ENCODE results near the gene FBXL7.

The FBXL7 gene

DNA sequence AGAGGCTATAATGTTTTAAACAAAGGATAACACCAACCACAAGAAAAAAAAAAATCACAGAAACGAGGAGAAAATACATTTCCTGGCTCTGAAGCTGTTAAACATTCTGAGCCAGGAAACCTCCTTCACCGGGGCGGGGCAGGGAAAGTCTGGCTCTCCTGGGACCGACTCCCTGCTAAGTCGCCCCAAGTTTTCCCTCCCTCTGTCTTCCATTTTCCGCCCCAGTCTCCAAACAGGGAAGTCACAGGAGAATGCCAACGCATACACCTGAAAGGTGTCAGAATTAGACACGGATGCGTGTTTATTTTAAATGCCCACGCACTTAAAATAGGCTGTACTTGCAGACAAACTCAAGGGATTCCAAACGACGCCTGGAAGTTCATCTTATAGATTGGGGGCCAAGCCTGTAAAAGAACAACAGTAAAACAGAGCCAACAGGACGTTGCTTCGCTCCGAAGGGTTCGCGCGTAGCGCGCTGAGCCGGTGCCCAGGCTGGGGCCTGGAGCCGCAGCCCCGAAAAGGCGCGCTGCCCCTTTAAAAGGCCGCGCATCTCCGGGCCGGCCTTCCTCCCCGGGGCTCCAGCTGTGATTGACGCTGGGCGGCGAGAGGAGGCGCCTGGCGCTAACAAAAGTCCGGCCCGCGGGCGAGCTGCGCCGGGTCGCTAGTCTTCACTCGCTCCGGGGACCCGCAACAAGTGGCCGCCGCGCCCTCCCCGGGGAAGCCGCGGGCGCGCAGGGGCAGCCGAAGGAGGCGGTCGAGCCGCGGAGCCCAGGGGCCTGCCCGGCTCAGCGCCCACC lies at the start of gene FBXL7:
Gene FBXL7, plus strand, starts transcription at position 653 of the 797 bp plus-strand sequence.
- peak; percentile 82 for DNase-seq (ENCODE audit: low read depth)
- H3K4me3 ChIP-seq (replicated peaks; ENCODE audit: low read depth, low read length): peak within 1 kb of the TSS; percentile 84
- TF ChIP-seq, protein P1, sequence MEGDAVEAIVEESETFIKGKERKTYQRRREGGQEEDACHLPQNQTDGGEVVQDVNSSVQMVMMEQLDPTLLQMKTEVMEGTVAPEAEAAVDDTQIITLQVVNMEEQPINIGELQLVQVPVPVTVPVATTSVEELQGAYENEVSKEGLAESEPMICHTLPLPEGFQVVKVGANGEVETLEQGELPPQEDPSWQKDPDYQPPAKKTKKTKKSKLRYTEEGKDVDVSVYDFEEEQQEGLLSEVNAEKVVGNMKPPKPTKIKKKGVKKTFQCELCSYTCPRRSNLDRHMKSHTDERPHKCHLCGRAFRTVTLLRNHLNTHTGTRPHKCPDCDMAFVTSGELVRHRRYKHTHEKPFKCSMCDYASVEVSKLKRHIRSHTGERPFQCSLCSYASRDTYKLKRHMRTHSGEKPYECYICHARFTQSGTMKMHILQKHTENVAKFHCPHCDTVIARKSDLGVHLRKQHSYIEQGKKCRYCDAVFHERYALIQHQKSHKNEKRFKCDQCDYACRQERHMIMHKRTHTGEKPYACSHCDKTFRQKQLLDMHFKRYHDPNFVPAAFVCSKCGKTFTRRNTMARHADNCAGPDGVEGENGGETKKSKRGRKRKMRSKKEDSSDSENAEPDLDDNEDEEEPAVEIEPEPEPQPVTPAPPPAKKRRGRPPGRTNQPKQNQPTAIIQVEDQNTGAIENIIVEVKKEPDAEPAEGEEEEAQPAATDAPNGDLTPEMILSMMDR (IDR thresholded peaks at IDR 0.05; ENCODE audit: low read length, missing control alignments): no peak

DNA sequence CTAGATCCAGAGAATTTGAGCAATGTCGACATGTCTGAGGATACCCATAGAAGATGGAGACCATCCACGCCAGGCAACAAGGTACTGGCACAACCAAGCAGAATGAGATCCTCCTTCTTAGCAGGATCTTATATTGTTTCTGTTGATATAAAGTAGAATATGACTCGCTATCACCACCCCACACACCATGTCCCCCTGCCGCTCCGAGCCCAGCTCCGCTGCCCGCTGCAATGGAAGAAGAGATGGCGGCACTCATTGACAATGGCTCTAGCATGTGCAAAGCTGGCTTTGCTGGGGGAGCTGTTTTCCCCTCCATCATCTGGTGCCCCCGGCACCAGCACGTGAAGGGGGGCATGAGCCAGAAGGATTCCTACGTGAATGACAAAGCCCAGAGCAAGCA lies 49.5 kb upstream of the FBXL7 start:
- no peak overlapping the region for H3K4me3 ChIP-seq (replicated peaks; ENCODE audit: low read depth, low read length)
- no peak for DNase-seq (ENCODE audit: low read depth)
- TF ChIP-seq, protein P1 (IDR thresholded peaks at IDR 0.05; ENCODE audit: low read length, missing control alignments): no peak

DNA sequence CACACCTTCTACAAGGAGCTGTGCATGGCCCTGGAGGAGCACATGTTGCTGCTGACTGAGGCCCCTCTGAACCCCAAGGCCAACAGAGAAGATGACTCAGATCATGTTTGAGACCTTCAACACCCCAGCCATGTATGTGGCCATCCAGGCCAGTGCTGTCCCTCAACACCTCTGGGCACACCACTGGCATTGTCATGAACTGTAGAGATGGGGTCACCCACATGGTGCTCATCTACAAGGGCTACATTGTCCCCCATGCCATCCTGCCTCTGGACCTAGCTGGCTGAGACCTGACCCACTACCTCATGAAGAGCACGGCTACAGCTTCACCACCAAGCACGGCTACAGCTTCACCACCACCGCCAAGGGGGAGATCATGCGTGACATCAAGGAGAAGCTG lies 49.0 kb upstream of the FBXL7 start:
- TF ChIP-seq, protein P1 (IDR thresholded peaks at IDR 0.05; ENCODE audit: low read length, missing control alignments): no peak
- no peak for DNase-seq (ENCODE audit: low read depth)
- no peak overlapping the region for H3K4me3 ChIP-seq (replicated peaks; ENCODE audit: low read depth, low read length)

DNA sequence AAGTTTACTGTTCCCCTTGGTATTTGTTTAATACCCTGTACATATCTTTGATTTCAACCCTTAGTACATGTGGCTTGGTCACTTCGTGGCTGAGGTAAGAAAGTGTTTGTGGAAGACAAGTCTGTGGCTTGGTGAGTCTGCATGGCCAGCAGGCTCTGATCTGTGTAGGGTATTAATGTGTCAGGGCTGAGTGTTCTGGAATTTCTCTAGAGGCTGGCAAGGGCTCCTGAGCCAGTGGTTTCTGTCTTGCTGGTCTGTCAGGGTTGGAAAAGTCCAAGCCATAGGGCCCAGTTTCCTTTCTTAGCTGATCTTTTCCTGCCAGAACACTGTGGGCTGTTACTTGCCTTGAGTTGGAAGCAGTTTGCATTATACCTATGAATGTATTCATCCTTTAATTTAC lies 48.0 kb upstream of the FBXL7 start:
- TF ChIP-seq, protein P1 (IDR thresholded peaks at IDR 0.05; ENCODE audit: low read length, missing control alignments): no peak
- DNase-seq (ENCODE audit: low read depth): no peak
- no peak overlapping the region for H3K4me3 ChIP-seq (replicated peaks; ENCODE audit: low read depth, low read length)

DNA sequence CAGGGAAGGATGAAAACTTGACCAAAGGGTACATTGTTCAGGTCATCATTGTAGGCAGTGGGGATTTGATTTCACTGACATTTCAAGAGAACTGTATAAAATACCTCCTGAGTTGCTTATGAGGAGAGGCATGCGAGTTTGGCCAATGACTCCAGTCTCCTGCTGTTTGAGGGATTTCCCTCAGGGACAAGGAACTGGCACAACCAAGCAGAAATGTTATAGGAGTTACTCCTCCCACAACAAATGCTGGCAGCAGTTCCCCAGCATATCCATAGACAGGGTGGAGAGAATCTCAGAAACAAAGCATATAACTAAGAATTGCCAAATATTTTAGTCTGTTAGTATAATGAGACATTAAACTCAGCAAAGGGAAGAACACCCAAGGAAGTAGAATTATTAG lies 47.2 kb upstream of the FBXL7 start:
- TF ChIP-seq, protein P1 (IDR thresholded peaks at IDR 0.05; ENCODE audit: low read length, missing control alignments): no peak
- DNase-seq (ENCODE audit: low read depth): peak; percentile 48
- no peak overlapping the region for H3K4me3 ChIP-seq (replicated peaks; ENCODE audit: low read depth, low read length)

DNA sequence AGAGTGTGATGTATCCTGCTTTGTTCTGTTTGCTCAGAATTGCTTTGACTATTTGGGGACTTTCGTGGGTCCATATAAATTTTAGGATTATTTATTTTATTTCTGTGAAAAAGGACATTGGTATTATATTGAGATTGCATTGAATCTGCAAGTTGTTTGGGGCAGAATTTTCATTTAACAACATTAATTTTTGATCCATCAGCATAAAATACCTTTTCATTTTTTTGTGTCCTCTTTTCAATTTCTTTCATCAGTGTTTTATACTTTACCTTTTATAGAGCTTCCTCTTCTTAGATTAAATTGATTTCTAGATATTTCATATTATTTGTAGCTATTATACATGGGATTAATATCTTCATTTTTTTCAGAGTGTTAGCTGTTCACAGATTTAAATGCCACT lies 40.8 kb upstream of the FBXL7 start:
- H3K4me3 ChIP-seq (replicated peaks; ENCODE audit: low read depth, low read length): no peak overlapping the region
- no peak for DNase-seq (ENCODE audit: low read depth)
- TF ChIP-seq, protein P1 (IDR thresholded peaks at IDR 0.05; ENCODE audit: low read length, missing control alignments): no peak

All from fibroblast of pulmonary artery (primary cell).